GM20000 (cell line): ENCODE results near the gene PEX11G.
A peak's percentile ranks its signal among the peaks of the same experiment; 100 is the strongest.

Experiments used
- DNase-seq: peaks from one replicate; pipeline ENCODE4 v3.0.0; 2012; ENCODE audit warnings: low spot score
- CTCF ChIP-seq: IDR thresholded peaks from 2 replicates; pipeline ENCODE4 v1.5.1; 2012; ENCODE audit warnings: mild to moderate bottlenecking, control low read depth; ENCODE audit errors: extremely low read depth, missing control alignments

The PEX11G gene

GRCh38 chr19:7500811-7501450 lies 12.1 kb upstream of the PEX11G start:
- DNase-seq, result peak; percentile 73
- no peak for TF ChIP-seq CTCF

GRCh38 chr19:7497292-7497691 lies 8.5 kb upstream of the PEX11G start:
- TF ChIP-seq CTCF, result peak; percentile 5
- no peak for DNase-seq

- DNase-seq, result no peak
- no peak for TF ChIP-seq CTCF
Measured at GRCh38 chr19:7494416-7495098, 5.7 kb upstream of the PEX11G start.

- no peak for TF ChIP-seq CTCF
- DNase-seq, result no peak
Measured at GRCh38 chr19:7492558-7492957, 3.7 kb upstream of the PEX11G start.

GRCh38 chr19:7492142-7492541 lies 3.3 kb upstream of the PEX11G start:
- TF ChIP-seq CTCF, result no peak
- no peak for DNase-seq

- no peak for DNase-seq
- TF ChIP-seq CTCF, result no peak
Measured at GRCh38 chr19:7489609-7490044, 792 bp upstream of the PEX11G start.

GRCh38 chr19:7486923-7487322 lies 1.9 kb downstream of the PEX11G start:
- no peak for DNase-seq
- TF ChIP-seq CTCF, result no peak
